HG03060 (cell line): Measurements from ENCODE around the gene AS3MT.
"Not testable (repeated sequence)": the region's sequence is repeated elsewhere in the genome, so short reads cannot be mapped to it uniquely, and the experiment has no call there.

Source experiments
- ATAC-seq: cut with Tn5 transposase; IDR thresholded peaks from one replicate; pipeline ENCODE4 v1.9.1; 2021; ENCODE audit warnings: low read depth, moderate number of reproducible peaks; ENCODE audit not compliant: unreplicated experiment

AS3MT gene

DNA sequence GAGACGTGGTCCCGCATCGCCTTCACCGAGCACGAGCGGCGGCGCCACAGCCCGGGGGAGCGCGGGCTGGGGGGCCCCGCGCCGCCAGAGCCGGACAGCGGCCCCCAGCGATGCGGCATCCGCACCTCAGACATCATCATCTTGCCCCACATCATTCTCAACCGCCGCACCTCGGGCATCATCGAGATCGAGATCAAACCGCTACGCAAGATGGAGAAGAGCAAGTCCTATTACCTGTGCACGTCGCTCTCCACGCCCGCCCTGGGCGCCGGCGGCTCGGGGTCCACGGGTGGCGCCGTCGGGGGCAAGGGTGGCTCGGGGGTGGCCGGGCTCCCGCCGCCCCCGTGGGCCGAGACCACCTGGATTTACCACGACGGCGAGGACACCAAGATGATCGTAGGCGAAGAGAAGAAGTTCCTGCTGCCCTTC, 49.6 kb downstream of the AS3MT start:
- no peak for ATAC-seq

DNA sequence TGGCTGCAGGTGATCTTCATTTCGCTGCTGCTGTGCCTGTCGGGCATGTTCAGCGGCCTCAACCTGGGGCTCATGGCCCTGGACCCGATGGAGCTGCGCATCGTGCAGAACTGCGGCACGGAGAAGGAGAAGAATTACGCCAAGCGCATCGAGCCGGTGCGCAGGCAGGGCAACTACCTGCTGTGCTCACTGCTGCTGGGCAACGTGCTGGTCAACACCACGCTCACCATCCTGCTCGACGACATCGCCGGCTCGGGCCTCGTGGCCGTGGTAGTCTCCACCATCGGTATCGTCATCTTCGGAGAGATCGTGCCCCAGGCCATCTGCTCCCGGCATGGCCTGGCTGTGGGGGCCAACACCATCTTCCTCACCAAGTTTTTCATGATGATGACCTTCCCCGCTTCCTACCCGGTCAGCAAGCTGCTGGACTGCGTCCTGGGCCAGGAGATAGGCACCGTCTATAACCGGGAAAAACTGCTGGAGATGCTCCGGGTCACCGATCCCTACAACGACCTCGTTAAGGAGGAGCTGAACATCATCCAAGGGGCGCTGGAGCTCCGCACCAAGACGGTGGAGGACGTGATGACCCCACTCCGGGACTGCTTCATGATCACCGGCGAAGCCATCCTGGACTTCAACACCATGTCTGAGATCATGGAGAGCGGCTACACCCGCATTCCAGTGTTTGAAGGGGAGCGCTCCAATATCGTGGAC, 50.1 kb downstream of the AS3MT start:
- ATAC-seq = no peak

DNA sequence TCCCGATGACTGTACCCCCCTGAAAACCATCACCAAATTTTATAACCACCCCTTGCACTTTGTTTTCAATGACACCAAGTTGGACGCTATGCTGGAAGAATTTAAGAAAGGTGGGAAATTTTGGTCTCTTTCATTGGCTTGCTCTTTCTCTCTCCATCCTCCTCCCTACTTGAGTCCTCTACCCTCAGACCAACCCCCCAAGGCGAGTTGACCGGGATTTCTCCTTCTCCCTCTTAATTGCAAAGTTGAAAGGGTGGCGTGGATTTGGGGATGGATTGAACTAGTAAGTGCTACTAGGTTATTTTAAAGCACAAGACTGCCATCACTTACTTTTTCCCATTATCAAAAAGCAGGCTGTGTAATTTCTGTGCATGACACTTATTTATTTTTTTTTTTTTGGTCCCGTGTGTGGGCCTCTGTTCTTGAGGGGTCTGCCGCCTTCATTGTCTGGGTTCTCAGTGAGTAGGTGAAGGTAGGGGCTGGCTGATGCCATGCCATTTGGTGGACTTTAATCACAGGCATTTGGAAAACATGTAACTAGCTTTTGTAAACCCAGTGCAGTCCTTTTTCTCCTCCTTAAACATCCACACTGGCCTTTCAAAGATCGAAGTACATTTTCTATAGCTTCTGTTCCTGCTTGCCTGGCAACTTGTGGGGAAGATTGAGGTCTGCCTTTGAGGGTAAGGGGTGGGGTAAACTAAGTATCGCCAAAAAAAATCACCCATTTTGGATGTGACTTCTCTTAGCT, 50.9 kb downstream of the AS3MT start:
- ATAC-seq = no peak

GRCh38 chr10:102923601-102924000, 54.3 kb downstream of the AS3MT start:
- no peak for ATAC-seq

- no peak for ATAC-seq
Observed at GRCh38 chr10:102926842-102927241, 57.6 kb downstream of the AS3MT start.

DNA sequence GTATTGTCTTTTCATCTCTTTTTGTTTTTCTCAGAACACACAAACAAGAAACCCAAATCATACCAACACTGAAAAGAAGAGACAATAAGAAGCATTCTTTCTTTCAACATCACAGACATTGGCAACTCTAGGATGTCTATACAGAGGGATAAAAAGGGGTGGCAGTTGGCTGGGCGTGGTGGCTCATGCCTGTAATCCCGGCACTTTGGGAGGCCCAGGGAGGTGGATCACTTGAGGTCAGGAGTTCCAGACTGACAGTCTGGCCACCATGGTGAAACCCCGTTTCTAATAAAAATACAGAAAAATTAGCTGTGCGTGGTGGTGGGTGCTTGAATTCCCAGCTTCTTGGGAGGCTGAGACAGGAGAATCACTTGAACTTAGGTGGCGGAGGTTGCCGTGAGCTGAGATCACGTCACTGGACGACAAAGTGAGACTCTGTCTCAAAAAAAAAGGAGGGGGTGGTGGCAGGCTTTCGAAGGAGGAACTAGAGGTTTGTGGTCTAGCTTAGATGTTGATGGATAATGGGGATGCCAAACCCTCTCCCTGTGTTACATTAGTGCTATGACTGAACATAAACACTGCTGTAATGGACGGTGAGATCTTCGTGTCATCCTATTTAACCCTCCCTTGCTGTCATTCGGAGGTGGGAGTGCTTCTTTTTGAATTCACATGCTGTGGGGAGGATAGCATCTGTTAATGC, 58.2 kb downstream of the AS3MT start:
- no peak for ATAC-seq

DNA sequence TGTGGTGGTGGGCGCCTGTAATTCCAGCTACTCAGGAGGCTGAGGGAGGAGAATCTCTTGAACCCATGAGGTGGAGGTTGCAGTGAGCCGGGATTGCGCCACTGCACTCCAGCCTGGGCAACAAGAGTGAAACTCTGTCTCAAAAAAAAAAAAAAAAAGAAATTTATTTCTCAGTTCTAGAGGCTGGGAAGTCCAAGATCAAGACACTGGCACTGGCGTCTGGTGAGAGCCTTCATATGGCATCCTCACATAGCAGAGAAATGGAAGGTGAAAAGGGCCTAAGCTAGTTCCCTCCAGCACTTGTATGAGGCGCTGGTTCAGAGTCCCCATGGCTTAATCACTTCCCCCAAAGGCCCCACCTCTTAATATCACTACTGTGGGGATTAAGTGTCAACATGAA, 59.2 kb downstream of the AS3MT start:
- ATAC-seq = not testable (repeated sequence)

GRCh38 chr10:102930720-102931119, 61.5 kb downstream of the AS3MT start:
- ATAC-seq = no peak

GRCh38 chr10:102931643-102932042, 62.4 kb downstream of the AS3MT start:
- no peak for ATAC-seq

DNA sequence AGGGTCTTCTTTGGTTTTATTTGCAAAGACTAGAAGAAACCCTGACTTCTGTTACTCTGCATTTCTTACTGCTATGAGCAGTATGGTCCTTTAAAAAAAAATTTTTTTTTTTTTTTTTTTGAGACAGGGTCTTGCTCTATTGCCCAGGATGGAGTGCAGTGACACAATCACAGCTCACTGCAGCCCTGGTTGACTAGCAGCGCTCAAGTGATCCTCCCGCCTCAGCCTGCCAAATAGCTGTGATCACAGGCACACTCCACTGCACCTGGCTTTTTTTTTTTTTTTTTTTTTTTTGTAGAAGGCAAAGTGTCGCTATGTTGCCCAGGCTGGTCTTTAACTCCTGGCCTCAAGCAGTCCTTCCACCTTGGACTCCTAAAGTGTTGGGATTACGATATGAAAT, 66.2 kb downstream of the AS3MT start:
- ATAC-seq = no peak

DNA sequence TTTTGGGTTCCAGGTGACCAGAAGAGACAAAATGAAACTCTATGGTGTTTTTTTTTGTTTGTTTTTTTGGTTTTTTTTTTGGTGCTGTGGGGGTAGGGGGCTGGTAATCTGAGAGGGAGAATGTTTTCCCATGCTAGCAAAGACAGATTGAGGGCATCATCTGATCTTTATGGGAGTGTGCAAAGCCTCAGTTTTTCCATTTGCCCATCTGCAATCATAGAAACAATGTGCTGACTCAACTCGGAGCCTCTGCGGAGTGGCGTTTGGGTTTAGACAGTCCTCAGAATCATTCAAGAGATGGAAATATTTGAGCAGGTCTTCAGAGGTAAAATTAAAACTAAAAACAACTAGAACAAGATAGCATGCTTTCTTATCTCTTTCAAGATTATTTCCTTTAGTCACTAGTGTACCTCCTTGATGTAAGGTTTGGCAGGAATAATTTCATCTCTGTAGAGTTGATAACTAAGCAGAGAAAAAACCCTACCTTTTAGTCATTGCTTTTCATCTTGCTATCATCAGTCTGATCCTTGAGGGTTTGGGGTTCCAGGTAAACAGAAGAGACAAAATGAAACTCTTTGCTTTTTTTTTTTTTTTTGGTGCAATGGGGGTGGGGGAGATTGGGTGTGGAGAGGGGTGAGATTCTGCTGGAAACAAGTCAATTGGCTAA, 66.8 kb downstream of the AS3MT start:
- ATAC-seq = no peak

DNA sequence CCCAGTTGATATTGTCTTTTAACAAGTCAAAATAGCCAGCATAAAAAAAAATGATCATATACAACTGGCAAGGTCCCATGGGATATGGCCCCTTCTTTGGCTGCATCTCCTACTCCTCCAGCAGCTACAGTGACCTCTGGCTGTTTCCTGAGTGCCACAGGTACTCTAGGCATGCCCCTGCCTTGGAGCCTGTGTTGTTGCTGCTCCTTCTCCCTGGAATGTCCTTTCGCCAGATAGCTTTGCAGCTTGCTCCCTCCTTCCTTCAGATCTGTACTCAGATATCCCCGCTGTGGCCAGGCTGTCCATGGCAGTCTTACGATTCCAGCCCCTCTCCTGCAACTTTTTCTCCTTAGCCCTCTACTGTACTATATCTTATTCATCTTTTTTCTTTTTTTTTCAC, 72.1 kb downstream of the AS3MT start:
- ATAC-seq = no peak

GRCh38 chr10:102945449-102945848, 76.2 kb downstream of the AS3MT start:
- no peak for ATAC-seq

- no peak for ATAC-seq
Observed at GRCh38 chr10:102945962-102946361, 76.7 kb downstream of the AS3MT start.

- ATAC-seq = no peak
Observed at GRCh38 chr10:102946992-102947391, 77.7 kb downstream of the AS3MT start.

GRCh38 chr10:102948176-102948575, 78.9 kb downstream of the AS3MT start:
- no peak for ATAC-seq

DNA sequence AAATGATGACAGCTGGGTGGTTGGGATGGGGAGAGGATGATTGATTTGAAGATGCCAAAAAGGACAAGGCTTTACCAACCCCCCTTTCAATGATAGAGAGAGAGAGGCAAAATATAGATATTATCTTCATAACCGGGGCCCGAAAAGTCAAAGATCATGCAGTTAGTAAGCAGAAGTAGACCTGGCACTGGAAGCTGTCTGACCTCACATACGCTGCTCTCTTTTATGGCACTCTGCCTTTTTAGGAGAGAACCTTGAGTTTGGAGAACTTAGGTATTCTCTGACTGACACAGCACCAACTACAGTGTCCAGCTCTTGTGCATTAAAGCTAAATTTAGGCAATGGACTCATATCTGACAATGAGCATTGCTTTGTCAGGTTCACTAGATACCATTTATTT, 79.5 kb downstream of the AS3MT start:
- no peak for ATAC-seq

DNA sequence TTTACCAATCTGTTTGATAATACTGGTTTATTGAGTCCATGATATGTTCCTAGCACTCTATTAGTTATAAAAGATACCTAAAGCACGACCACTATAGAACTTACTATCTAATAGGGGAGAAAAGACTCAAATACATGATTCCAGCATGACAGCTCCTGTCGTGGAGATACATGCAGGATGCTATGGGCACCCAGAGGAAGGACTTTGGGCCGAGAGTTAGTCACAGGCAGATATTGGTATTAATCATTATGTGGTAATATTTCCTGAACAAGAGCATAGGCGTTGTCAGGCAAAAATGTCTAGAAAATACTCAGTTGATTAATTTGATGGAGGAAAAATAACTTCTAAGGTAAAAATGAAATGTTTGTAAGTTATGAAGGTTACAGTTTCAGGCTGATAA, 80.6 kb downstream of the AS3MT start:
- no peak for ATAC-seq

DNA sequence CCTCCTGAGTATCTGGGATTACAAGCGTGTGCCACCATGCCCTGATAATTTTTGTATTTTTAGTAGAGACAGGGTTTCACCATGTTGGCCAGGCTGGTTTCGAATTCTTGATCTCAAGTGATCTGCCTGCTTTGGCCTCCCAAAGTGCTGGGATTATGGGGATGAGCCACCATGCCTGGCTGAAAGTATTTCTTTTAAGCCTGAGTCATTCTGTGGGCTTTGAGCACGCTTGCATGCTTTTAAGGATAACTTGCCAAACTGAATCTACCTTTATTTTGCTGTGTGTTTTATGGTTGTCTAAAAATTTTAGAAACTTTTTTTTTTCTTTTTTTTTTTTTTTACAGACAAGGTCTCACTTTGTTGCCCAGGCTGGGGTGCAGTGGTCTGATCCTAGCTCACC, 82.0 kb downstream of the AS3MT start:
- ATAC-seq = no peak
